Measurements from ENCODE around the gene MOV10L1.

MOV10L1 gene

GRCh38 chr22:50161508-50162390 is 71.9 kb downstream of the MOV10L1 start:
- no peaks in the 10 kb centered on the region for H3K9me2 ChIP-seq (replicated peaks; ENCODE audit: insufficient read depth, low read length)
- no peak overlapping the region for H3K4me2 ChIP-seq (ENCODE audit: low read depth, low read length)
- H2AFZ ChIP-seq (ENCODE audit: low read length) = no peak overlapping the region
- peaks cover 65% of the 10 kb centered on the region for H3K27me3 ChIP-seq (replicated peaks; ENCODE audit: insufficient read depth, low read length)
- no peaks in the 10 kb centered on the region for H3K9me3 ChIP-seq (replicated peaks; ENCODE audit: insufficient read depth, low read length)
- no peak overlapping the region for H3K9ac ChIP-seq (ENCODE audit: low read length)
- no peaks in the 10 kb centered on the region for H3K36me3 ChIP-seq (replicated peaks; ENCODE audit: insufficient read depth, low read length)
- TF ChIP-seq, protein P1, sequence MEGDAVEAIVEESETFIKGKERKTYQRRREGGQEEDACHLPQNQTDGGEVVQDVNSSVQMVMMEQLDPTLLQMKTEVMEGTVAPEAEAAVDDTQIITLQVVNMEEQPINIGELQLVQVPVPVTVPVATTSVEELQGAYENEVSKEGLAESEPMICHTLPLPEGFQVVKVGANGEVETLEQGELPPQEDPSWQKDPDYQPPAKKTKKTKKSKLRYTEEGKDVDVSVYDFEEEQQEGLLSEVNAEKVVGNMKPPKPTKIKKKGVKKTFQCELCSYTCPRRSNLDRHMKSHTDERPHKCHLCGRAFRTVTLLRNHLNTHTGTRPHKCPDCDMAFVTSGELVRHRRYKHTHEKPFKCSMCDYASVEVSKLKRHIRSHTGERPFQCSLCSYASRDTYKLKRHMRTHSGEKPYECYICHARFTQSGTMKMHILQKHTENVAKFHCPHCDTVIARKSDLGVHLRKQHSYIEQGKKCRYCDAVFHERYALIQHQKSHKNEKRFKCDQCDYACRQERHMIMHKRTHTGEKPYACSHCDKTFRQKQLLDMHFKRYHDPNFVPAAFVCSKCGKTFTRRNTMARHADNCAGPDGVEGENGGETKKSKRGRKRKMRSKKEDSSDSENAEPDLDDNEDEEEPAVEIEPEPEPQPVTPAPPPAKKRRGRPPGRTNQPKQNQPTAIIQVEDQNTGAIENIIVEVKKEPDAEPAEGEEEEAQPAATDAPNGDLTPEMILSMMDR (IDR thresholded peaks at IDR 0.05; ENCODE audit: low read length) = no peak
- TF ChIP-seq EZH2 (optimal IDR thresholded peaks at IDR 0.05; ENCODE audit: low read depth, low read length) (no peak), EZH2phosphoT487 (IDR thresholded peaks at IDR 0.05; ENCODE audit: low read length) (no peak)
- no peak for DNase-seq
- no peaks in the 10 kb centered on the region for H3F3A ChIP-seq (ENCODE audit: insufficient read depth, low read length)
- no peaks in the 10 kb centered on the region for H3K79me2 ChIP-seq (ENCODE audit: low read length)
- H3K27ac ChIP-seq (ENCODE audit: low read length) = no peak overlapping the region
- H4K20me1 ChIP-seq (ENCODE audit: insufficient read depth, low read length) = no peaks in the 10 kb centered on the region
- H3K4me1 ChIP-seq (ENCODE audit: low read length) = no peaks in the 10 kb centered on the region
- no peak overlapping the region for H3K4me3 ChIP-seq (ENCODE audit: low read length)

DNA sequence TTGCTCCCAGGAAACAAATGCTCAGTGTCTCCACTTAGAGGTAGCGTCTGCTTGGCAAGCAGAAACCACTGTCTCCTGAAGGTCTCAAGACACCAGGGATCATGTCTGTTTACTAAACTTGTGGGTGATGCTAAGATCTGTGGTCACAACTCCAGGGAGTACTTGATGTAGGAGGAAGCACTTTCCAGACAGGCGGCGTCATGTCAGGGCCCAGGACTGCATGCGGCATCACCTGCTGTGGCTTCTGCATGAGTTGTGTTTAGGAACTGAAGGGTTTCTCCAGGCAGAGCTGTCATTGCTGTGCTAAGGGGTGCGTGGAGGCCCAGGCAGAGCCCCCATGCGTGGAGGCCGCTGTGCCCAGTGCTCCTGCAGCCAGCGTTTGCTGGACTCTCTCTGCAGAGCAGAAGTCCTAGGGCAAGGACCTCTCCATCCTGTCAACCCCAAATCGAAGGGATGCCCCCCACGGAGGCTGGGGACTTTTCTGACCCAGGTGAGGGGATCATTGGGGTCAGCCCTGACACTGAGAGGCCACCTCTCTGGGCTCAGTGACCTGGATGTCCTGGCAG is 72.7 kb downstream of the MOV10L1 start:
- Histone ChIP-seq H3K9ac (ENCODE audit: low read length) (no peak overlapping the region), H4K20me1 (ENCODE audit: insufficient read depth, low read length) (no peaks in the 10 kb centered on the region), H3K27ac (ENCODE audit: low read length) (no peak overlapping the region), H3K36me3 (replicated peaks; ENCODE audit: insufficient read depth, low read length) (no peaks in the 10 kb centered on the region), H3F3A (ENCODE audit: insufficient read depth, low read length) (no peaks in the 10 kb centered on the region), H3K4me2 (ENCODE audit: low read depth, low read length) (no peak overlapping the region), H3K4me3 (ENCODE audit: low read length) (no peak overlapping the region), H3K9me3 (replicated peaks; ENCODE audit: insufficient read depth, low read length) (no peaks in the 10 kb centered on the region), H3K79me2 (ENCODE audit: low read length) (no peaks in the 10 kb centered on the region), H3K27me3 (replicated peaks; ENCODE audit: insufficient read depth, low read length) (peaks cover 58% of the 10 kb centered on the region), H3K9me2 (replicated peaks; ENCODE audit: insufficient read depth, low read length) (no peaks in the 10 kb centered on the region), H2AFZ (ENCODE audit: low read length) (no peak overlapping the region), H3K4me1 (ENCODE audit: low read length) (no peaks in the 10 kb centered on the region)
- no peak for TF ChIP-seq EZH2 (optimal IDR thresholded peaks at IDR 0.05; ENCODE audit: low read depth, low read length)
- TF ChIP-seq EZH2phosphoT487 (IDR thresholded peaks at IDR 0.05; ENCODE audit: low read length) = no peak
- TF ChIP-seq, protein P1 (IDR thresholded peaks at IDR 0.05; ENCODE audit: low read length) = no peak
- no peak for DNase-seq

DNA sequence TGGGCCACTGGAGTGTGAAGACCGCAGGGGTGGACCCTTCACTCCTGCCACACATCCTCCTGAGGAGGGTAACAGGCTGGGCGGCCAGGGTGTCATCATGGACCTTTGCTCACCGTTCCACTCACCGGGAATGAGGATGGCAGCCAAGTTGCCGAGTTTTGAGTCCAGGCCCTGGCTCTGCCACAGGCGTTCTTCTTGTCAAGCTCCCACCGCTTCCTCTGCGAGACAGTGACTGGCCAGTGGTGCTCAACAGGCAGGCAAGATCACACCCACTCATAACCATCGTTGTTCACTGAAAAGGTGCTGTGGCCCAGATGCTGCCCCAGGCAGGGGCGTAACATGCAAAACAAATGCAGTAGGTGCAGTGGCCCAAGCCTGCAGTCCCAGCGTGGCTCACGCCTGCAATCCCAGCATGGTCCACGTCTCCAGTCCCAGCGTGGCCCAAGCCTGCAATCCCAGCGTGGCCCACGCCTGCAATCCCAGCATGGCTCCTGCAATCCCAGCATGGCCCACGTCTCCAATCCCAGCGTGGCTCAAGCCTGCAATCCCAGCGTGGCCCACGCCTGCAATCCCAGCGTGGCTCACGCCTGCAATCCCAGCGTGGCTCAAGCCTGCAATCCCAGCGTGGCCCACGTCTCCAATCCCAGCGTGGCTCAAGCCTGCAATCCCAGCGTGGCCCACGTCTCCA is 75.8 kb downstream of the MOV10L1 start:
- DNase-seq = no peak
- no peaks in the 10 kb centered on the region for H3F3A ChIP-seq (ENCODE audit: insufficient read depth, low read length)
- H3K9me3 ChIP-seq (replicated peaks; ENCODE audit: insufficient read depth, low read length) = no peaks in the 10 kb centered on the region
- no peaks in the 10 kb centered on the region for H3K79me2 ChIP-seq (ENCODE audit: low read length)
- no peak overlapping the region for H3K9ac ChIP-seq (ENCODE audit: low read length)
- H2AFZ ChIP-seq (ENCODE audit: low read length) = no peak overlapping the region
- no peak overlapping the region for H3K4me2 ChIP-seq (ENCODE audit: low read depth, low read length)
- no peak overlapping the region for H3K27ac ChIP-seq (ENCODE audit: low read length)
- no peaks in the 10 kb centered on the region for H3K36me3 ChIP-seq (replicated peaks; ENCODE audit: insufficient read depth, low read length)
- H3K4me3 ChIP-seq (ENCODE audit: low read length) = no peak overlapping the region
- TF ChIP-seq, protein P1 (IDR thresholded peaks at IDR 0.05; ENCODE audit: low read length) = no peak
- TF ChIP-seq EZH2phosphoT487 (IDR thresholded peaks at IDR 0.05; ENCODE audit: low read length) (no peak), EZH2 (optimal IDR thresholded peaks at IDR 0.05; ENCODE audit: low read depth, low read length) (no peak)
- peaks cover 38% of the 10 kb centered on the region for H3K27me3 ChIP-seq (replicated peaks; ENCODE audit: insufficient read depth, low read length)
- no peaks in the 10 kb centered on the region for H4K20me1 ChIP-seq (ENCODE audit: insufficient read depth, low read length)
- H3K9me2 ChIP-seq (replicated peaks; ENCODE audit: insufficient read depth, low read length) = no peaks in the 10 kb centered on the region
- H3K4me1 ChIP-seq (ENCODE audit: low read length) = no peaks in the 10 kb centered on the region

Measured in MM.1S (cell line).